Stomach (tissue), 4 donors: ENCODE measurements around the gene IQSEC1.
A peak's percentile ranks its signal among the peaks of the same experiment; 100 is the strongest.

Experiments used
- EP300 ChIP-seq: sonication (generic); formaldehyde crosslinking; IDR thresholded peaks from one replicate; pipeline ENCODE4 v1.6.1; 2017; ENCODE audit warnings: antibody characterized with exemption
- POLR2A ChIP-seq, 4 donors: fragments of 450-650 bp; IDR thresholded peaks; one replicate each; pipeline ENCODE4 v1.6.1; 2016; ENCODE audit warnings: antibody characterized with exemption in 4 of 4, control low read depth in 2 of 4, mild to moderate bottlenecking in 1 of 4, moderate library complexity in 1 of 4
- POLR2AphosphoS5 ChIP-seq, 3 donors: sonication (generic); formaldehyde crosslinking; IDR thresholded peaks; one replicate each; pipeline ENCODE4 v1.6.1; 2016; ENCODE audit warnings: antibody characterized with exemption in 3 of 3
- TF ChIP-seq, protein P1 (sequence below), 7 experiments: fragments of 450-650 bp in 4 of 7; fragments of 200-600 bp in 3 of 7; sonication (generic) in 3 of 7; IDR thresholded peaks; one replicate each; pipeline ENCODE4 v1.5.1; 2016 to 2019; ENCODE audit warnings: antibody characterized with exemption in 7 of 7, control low read depth in 2 of 7, mild to moderate bottlenecking in 1 of 7

DNA sequence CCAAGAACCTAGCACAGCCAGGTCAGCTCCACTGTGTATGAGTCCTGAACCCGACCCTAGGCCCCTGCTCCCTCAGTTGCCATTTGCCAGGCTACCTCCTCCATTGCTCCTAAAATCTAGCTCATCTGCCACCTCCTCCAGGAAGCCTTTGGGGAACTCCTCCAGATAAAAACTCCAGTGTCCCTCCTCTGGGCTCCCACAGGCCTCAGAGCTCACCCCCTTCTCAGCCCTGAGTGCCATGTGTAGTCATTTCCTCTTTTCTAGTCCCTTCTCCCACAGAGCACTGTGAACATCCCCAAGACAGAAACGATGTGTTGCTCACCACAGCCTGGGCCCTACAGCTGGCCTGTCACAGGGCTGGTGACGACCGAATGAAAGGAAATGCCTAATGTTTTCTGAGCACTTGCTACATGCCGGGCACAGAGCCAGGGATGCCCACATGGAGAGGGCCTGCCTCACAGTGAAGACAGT lies 61.0 kb downstream of the IQSEC1 start:
- TF ChIP-seq POLR2A (IDR thresholded peaks at IDR 0.05) (no peak), POLR2AphosphoS5 (IDR thresholded peaks at IDR 0.05) (peak in 2 of 3 donors; percentile 23 to 52), EP300 (no peak)
- TF ChIP-seq, protein P1, sequence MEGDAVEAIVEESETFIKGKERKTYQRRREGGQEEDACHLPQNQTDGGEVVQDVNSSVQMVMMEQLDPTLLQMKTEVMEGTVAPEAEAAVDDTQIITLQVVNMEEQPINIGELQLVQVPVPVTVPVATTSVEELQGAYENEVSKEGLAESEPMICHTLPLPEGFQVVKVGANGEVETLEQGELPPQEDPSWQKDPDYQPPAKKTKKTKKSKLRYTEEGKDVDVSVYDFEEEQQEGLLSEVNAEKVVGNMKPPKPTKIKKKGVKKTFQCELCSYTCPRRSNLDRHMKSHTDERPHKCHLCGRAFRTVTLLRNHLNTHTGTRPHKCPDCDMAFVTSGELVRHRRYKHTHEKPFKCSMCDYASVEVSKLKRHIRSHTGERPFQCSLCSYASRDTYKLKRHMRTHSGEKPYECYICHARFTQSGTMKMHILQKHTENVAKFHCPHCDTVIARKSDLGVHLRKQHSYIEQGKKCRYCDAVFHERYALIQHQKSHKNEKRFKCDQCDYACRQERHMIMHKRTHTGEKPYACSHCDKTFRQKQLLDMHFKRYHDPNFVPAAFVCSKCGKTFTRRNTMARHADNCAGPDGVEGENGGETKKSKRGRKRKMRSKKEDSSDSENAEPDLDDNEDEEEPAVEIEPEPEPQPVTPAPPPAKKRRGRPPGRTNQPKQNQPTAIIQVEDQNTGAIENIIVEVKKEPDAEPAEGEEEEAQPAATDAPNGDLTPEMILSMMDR (IDR thresholded peaks at IDR 0.05), result no peak
